NCI-H187 treated with DMSO at 0.1 percent for 48 hours (cell line): ENCODE results near the gene MCAM.

Experiments
- DNase-seq: peaks from one replicate; lab custom pipeline; 2025; lab: John Stamatoyannopoulos, UW

The MCAM gene

DNA sequence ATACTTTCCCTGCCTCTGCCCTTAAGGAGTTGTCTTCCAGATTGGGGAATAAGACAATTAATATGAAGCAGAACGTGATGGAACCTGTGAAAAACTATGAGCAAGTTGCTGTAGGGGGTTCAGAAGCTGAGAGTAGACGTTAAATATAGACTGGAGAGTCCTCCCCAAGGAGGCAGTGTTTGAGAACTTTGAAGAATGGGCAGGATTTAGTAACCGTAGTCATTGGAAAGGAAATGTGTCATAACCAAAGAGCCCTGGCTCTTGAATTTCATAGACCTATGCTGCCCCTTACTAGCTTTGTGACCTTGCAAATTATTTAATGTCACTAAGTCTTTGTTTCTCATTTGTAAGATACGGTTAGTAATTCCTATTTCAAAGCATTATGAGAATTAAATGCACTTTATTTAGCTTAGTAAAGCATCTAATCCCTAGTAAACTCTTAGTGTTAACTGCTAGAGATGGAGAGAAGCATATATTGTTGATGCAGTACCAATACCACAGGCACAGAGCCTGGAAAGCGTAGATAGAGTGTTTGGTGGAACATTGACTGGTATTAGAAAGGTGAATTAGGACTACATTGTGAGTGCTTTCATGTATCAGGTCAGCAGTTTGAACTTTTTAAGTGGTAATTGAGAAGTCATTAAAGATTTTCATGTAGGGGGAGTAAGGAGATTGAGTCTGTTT lies 54.1 kb downstream of the MCAM start:
- no peak for DNase-seq

DNA sequence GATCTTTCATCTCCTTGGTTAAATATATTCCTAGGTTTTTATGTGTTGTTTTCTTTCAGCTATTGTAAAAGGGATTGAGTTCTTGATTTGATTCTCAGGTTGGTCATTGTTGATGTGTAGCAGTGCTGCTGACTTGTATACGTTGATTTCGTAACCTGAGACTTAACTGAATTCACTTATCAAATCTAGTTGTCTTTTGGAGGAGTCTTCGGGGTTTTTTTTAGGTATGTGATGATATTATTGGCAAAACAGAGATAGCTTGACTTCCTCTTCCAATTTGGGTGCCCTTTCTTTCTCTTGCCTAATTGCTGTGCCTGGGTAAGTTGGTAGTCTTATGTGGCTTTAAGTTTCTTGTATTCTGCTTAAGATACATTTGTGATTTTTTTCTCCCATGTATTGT lies 57.9 kb downstream of the MCAM start:
- no peak for DNase-seq
